H54 (cell line): Measurements from ENCODE around the gene SRRM1.
"Not testable (repeated sequence)": the region's sequence is repeated elsewhere in the genome, so short reads cannot be mapped to it uniquely, and the experiment has no call there.

Experiments used
- DNase-seq: peaks from one replicate; pipeline ENCODE4 v3.0.0; 2011; ENCODE audit warnings: low spot score, mixed read lengths; ENCODE audit not compliant: insufficient read length
- FAIRE-seq: peaks from 3 replicates; lab custom pipeline; 2011; peaks lifted over from hg19 to GRCh38; lab: Jason Lieb, UNC
- POLR2A ChIP-seq: IDR thresholded peaks from 2 replicates; pipeline ENCODE4 v1.6.1; 2011; ENCODE audit warnings: low read depth, mild to moderate bottlenecking, low read length

The SRRM1 gene

GRCh38 chr1:24708938-24709337 is 65.8 kb downstream of the SRRM1 start:
- FAIRE-seq (no peak), DNase-seq (no peak)

DNA sequence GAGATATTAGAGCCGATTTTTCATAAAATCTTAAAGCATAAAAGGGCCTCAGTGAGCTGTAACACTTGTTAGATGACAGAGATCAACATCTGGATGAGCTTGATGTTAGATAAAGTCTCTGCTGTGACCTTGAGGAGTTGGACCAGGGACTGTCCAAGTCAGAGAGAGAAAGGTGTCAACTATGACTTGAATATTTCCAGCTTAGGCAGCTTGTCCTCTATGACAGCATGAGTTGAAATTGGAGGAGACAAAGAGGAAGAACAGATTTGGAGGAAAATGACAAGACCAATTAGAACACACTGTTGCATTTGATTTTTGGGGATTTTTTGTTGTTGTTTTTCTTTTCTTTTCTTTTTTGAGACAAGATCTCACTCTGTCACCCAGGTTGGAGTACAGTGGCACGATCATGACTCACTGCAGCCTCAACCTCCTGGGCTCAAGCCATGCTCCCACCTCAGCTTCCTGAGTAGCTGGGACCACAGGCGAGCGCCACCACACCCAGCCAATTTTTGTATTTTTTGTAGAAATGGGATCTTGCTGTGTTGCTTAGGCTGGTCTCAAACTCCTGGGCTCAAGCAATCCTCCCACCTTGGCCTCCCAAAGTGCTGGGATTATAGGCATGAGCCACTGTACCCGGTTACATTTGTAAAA is 66.8 kb downstream of the SRRM1 start:
- TF ChIP-seq POLR2A: no peak
- DNase-seq: no peak
- FAIRE-seq: no peak

More at GRCh38 chr1:24708938-24709337, 65.8 kb downstream of the SRRM1 start:
- no peak for TF ChIP-seq POLR2A

GRCh38 chr1:24711329-24711728 is 68.2 kb downstream of the SRRM1 start:
- no peak for FAIRE-seq

DNA sequence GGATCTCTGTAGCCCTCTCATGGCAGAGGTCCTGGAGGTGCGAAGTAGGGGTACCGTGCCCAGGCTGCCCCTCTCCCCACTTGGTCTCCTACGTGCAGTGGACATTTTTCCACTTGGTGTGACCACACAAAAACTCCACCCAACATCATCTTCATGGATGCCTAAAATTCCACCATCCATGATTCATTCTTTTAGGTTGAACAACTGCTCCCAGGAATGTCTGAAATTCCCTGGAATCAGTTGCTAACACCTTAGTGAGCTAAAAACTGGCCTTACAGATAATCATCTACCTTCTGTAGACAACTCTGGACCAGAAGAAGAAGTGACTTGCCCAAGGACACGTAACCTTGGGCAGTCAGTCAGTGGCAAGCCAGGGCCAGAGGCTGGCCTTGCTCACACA is 70.1 kb downstream of the SRRM1 start:
- no peak for TF ChIP-seq POLR2A
- FAIRE-seq (no peak), DNase-seq (no peak)

More at GRCh38 chr1:24711329-24711728, 68.2 kb downstream of the SRRM1 start:
- no peak for DNase-seq
- TF ChIP-seq POLR2A: no peak

DNA sequence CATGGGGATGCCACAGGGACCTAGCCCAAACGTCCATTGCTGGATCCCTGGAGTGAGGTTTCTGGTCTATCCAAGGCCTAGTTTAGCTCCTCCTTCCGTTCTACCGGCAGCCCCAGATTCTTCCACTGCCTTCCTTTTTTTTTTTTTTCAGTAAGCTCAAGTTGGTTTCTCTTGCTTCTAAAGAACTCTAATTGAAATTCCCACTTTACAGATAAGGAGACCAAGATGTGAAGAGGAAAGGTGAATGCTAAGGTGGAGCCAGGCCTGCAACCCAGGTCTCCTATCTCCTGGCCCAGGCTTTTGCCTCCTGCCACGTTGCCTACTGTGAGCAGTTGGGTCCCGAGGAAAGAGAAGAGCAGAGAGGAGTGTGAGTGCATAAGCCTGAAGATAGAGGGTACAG is 70.6 kb downstream of the SRRM1 start:
- FAIRE-seq (no peak), DNase-seq (no peak)
- TF ChIP-seq POLR2A: no peak

GRCh38 chr1:24714859-24715520 is 71.9 kb downstream of the SRRM1 start:
- no peak for DNase-seq
- TF ChIP-seq POLR2A: no peak
- FAIRE-seq: no peak

GRCh38 chr1:24715658-24716057 is 72.6 kb downstream of the SRRM1 start:
- no peak for TF ChIP-seq POLR2A
- FAIRE-seq (no peak), DNase-seq (no peak)

DNA sequence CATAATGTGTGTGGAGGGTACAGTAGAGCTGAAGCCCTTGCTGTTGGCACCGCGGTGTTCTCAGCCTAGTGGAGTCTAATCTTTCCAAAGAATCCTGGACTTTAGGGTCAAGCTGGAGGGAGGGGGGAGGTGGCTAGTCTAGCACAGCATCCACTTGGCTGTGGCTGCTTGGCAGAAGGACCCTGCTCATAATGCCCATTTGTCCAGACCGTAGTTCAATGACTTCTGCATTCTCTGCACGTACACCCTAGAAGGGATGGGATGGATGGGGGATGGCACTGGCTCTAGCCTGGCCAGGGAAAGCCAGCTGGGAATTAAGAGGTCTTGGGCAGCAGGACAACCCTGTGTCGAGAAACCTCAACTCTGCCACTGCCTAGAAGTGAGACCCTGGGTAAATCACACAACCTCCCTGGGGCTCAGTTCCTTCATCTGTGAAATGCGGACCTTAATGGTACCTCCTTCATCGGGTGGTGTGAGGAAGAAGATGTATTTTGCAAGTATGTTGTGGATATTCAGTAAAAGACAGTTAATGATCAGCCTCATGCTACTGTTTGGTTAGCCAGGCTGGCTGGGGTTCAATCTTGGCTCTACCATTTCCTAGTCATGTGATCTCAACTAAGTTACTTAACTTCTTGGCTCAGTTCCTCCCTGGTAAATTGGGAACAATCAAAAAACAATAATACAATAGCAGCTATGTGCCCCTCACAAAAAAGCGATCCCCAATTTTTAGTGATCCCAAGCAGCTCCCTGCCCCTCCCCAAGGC is 75.0 kb downstream of the SRRM1 start:
- no peak for DNase-seq
- no peak for TF ChIP-seq POLR2A
- no peak for FAIRE-seq

GRCh38 chr1:24720152-24720551 is 77.0 kb downstream of the SRRM1 start:
- DNase-seq (peak; percentile 63), FAIRE-seq (peak; percentile 81)
- TF ChIP-seq POLR2A: no peak

DNA sequence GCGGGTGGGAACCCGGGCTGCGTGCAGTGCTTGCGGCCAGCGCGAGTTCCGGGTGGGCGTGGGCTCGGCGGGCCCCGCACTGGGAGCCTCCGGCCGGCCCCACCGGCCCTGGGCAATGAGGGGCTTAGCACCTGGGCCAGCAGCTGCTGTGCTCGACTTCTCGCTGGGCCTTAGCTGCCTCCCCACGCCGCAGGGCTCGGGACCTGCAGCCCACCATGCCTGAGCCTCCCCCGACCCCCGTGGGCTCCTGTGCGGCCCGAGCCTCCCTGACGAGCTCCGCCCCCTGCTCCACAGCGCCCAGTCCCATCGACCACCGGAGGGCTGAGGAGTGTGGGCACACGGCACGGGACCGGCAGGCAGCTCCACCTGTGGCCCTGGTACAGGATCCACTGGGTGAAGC is 78.4 kb downstream of the SRRM1 start:
- DNase-seq (no peak), FAIRE-seq (no peak)
- no peak for TF ChIP-seq POLR2A

GRCh38 chr1:24722073-24723035 is 79.3 kb downstream of the SRRM1 start:
- FAIRE-seq, DNase-seq: not testable (repeated sequence)
